Fibroblast of skin of left biceps (primary cell): ENCODE data around the gene IGSF22.
"Not testable (repeated sequence)": the region's sequence is repeated elsewhere in the genome, so short reads cannot be mapped to it uniquely, and the experiment has no call there.

Experiments used
- DNase-seq, 2 experiments: peaks; one replicate each; pipeline ENCODE4 v3.0.0-alpha.2; 2013; ENCODE audit warnings: low read depth in 2 of 2

Gene IGSF22

GRCh38 chr11:18691467-18692140, 34.4 kb downstream of the IGSF22 start:
- not testable (repeated sequence) for DNase-seq

DNA sequence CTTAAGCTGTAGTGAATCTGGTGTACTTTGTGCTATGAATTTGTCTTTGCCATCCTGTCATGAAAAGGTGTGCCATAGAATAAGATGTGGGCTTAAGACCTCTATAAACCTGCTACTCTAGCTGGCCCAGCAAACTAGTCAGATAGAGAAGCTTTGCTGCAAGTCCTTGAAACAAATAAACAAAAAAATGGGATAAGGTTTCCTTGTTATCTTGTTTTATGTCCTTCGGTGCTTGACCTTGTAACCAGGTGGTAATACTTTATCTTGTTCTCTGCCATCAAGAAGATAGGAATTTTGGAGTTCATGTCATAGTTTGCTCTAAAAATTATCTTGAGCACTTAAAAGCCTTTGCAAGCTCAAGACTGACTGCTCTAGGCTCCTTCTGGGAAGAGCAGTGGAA, 41.7 kb downstream of the IGSF22 start:
- no peak for DNase-seq

DNA sequence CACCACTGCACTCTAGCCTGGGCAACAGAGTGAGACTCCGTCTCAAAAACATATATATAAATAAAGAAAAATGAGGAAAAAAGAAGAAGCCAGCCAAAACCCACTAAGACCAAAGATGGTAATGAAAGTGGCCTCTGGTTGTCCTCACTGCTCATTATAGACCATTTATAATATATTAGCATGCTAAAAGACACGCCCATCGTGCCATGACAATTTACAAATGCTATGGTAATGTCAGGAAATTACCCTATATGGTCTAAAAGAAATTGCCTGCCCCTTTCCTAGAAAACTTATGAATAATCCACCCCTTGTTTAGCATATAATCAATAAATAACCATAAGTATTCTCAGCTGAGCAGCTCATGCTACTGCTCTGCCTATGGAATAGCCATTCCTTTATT, 43.5 kb downstream of the IGSF22 start:
- no peak for DNase-seq

DNA sequence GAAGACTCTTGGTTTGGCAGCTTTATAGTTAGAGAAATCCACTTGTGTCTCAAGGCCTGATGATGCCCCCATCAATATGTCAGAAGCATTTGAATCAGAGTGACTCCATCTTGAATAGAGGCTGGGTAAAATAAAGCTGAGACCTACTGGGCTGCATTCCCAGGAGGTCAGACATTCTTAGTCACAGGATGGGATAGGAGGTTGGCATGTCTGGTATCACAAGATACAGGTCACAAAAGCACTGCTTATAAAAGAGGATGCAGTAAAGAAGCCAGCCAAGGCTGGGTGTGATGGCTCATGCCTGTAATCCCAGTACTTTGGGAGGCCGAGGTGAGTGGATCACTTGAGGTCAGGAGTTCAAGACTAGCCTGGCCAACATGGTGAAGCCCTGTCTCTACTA, 44.0 kb downstream of the IGSF22 start:
- not testable (repeated sequence) for DNase-seq

DNA sequence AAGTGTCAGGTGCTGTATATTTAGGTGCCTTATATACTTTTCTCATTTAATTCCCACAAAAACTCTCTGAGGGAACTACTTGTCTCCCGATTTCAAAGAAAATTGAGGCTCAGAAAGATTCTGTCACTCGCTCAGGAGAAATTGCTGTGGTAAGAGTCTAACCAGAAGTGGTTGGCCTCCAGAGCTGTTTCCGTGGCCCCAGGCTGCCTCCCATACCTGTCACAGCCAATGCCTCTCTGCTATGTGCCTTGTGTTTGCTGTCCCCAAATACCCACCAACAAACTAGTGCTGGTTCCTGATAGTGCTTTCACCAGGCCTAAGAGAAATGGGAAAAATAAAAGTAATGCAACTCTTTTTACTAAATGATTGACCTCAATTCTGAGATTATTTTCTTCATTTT, 48.4 kb downstream of the IGSF22 start:
- DNase-seq: no peak

- DNase-seq: no peak
Measured at GRCh38 chr11:18676803-18677202, 49.2 kb downstream of the IGSF22 start.

DNA sequence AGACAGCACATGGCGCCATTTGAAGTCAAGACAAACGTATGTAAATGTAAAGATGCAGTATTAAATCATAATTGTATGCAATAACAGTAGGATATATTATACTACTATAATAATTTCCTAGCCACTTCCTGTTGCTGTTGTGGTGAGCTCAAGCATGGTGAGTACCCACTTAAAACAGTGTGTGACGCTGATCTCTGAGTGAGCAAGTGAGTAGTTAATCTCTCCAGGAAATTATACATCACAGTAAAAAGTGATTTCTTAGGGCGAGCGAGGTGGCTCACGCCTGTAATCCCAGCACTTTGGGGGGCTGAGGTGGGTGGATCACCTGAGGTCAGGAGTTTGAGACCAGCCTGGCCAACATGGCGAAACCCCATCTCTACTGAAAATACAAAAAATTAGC, 53.8 kb downstream of the IGSF22 start:
- DNase-seq: not testable (repeated sequence)

DNA sequence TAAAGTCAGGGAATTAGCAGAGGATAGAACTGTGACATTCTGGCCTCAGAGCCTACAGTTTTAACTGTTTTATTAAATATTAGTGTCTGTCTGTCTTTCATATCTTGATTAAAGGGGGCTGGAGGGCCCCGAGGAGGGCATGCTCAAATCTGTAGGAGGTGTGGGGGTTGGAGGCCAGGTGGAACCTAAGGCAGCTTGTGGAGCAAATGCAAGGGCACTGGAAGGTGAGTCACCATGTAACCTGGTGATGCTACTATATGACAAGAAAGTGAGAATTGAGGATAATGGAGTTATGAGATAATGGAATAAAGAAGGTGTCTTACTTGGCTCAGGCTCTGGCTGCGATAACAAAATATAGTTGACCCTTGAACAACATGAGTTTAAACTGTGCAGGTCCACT, 54.7 kb downstream of the IGSF22 start:
- no peak for DNase-seq

GRCh38 chr11:18669711-18670110, 56.3 kb downstream of the IGSF22 start:
- DNase-seq: no peak

- DNase-seq: no peak
Measured at GRCh38 chr11:18669219-18669596, 56.8 kb downstream of the IGSF22 start.

DNA sequence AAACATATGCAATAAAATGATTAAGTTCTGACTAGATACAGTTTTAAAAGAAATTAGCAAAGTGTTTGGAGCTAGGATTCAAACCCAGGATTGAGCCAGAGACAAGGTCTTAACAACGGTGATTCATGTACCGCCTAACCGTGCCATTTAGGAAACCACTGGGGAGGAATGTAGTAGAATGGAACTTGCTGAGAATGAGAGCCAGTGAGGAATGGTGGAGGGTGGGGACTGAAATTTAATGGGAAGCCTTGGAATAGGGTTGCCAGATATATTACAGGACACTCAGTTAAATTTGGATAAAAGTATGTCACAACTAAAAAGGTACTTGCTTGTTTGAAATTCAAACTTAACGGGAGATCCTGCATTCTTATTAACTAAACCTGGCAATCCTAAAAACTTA, 57.9 kb downstream of the IGSF22 start:
- no peak for DNase-seq

GRCh38 chr11:18665353-18665872, 60.6 kb downstream of the IGSF22 start:
- DNase-seq: not testable (repeated sequence)

- DNase-seq: no peak
Measured at GRCh38 chr11:18657673-18658072, 68.3 kb downstream of the IGSF22 start.
